H9 (cell line): ENCODE data around the gene DYDC1. TPM values are rescaled to one million over a fixed set of nuclear protein-coding genes. Genes with fewer than 3 reads are reported as not detected.
"Not testable (repeated sequence)": the region's sequence is repeated elsewhere in the genome, so short reads cannot be mapped to it uniquely, and the experiment has no call there.

Experiments used
- DNase-seq: peaks from one replicate; pipeline ENCODE4 v3.0.0-alpha.2; 2017
- H2AFZ ChIP-seq: one replicate; pipeline ENCODE4 v1.6.1; 2013; ENCODE audit warnings: mild to moderate bottlenecking, low read length, control low read depth, moderate library complexity
- H2AK5ac ChIP-seq: 2 replicates; pipeline ENCODE4 v1.6.1; 2013; ENCODE audit warnings: low read length, control low read depth, mixed read lengths; ENCODE audit not compliant: insufficient read length
- H2BK120ac ChIP-seq: one replicate; pipeline ENCODE4 v1.6.1; 2013; ENCODE audit warnings: low read depth, mild to moderate bottlenecking, low read length, control low read depth, inconsistent platforms; ENCODE audit not compliant: poor library complexity, severe bottlenecking
- H2BK12ac ChIP-seq: 2 replicates; pipeline ENCODE4 v1.6.1; 2013; ENCODE audit warnings: low read length, control low read depth, mixed read lengths, low read depth; ENCODE audit not compliant: insufficient read length
- H2BK15ac ChIP-seq: 2 replicates; pipeline ENCODE4 v1.6.1; 2013; ENCODE audit warnings: low read depth, low read length, control low read depth
- H2BK20ac ChIP-seq: one replicate; pipeline ENCODE4 v1.6.1; 2013; ENCODE audit warnings: low read depth, mild to moderate bottlenecking, low read length, control low read depth, inconsistent platforms; ENCODE audit not compliant: poor library complexity, severe bottlenecking
- H2BK5ac ChIP-seq: 2 replicates; pipeline ENCODE4 v1.6.1; 2013; ENCODE audit warnings: low read length, control low read depth, mixed read lengths; ENCODE audit not compliant: insufficient read length
- H3K14ac ChIP-seq: 2 replicates; pipeline ENCODE4 v1.6.1; 2013; ENCODE audit warnings: low read length, control low read depth; ENCODE audit not compliant: insufficient read depth
- H3K18ac ChIP-seq: 2 replicates; pipeline ENCODE4 v1.6.1; 2013; ENCODE audit warnings: low read depth, mild to moderate bottlenecking, mixed read lengths, low read length, control low read depth; ENCODE audit not compliant: insufficient read length
- H3K23ac ChIP-seq: 2 replicates; pipeline ENCODE4 v1.6.1; 2013; ENCODE audit warnings: low read length, control low read depth, mixed read lengths, low read depth; ENCODE audit not compliant: insufficient read length
- H3K23me2 ChIP-seq: 2 replicates; pipeline ENCODE4 v1.6.1; 2013; ENCODE audit warnings: low read depth, mild to moderate bottlenecking, mixed read lengths, low read length, control low read depth; ENCODE audit not compliant: insufficient read length, poor library complexity, severe bottlenecking
- H3K27ac ChIP-seq: 2 replicates; pipeline ENCODE4 v1.5.1; 2013; ENCODE audit warnings: low read length, control low read depth, mixed read lengths, low read depth; ENCODE audit not compliant: insufficient read length
- H3K27me3 ChIP-seq: 2 replicates; pipeline ENCODE4 v1.6.1; 2013; ENCODE audit warnings: low read length, control low read depth, inconsistent platforms; ENCODE audit not compliant: insufficient read depth
- H3K4ac ChIP-seq: 2 replicates; pipeline ENCODE4 v1.6.1; 2013; ENCODE audit warnings: low read depth, mild to moderate bottlenecking, control low read depth, inconsistent platforms, low read length, moderate library complexity
- H3K4me1 ChIP-seq: 2 replicates; pipeline ENCODE4 v1.6.1; 2013; ENCODE audit warnings: low read length, control low read depth, inconsistent platforms; ENCODE audit not compliant: insufficient read depth
- H3K4me2 ChIP-seq: 2 replicates; pipeline ENCODE4 v1.6.1; 2013; ENCODE audit warnings: low read length, control low read depth, mixed read lengths; ENCODE audit not compliant: insufficient read length, insufficient read depth
- H3K56ac ChIP-seq: 2 replicates; pipeline ENCODE4 v1.6.1; 2013; ENCODE audit warnings: low read depth, mild to moderate bottlenecking, mixed read lengths, low read length, control low read depth; ENCODE audit not compliant: insufficient read length
- H3K79me1 ChIP-seq: 2 replicates; pipeline ENCODE4 v1.6.1; 2013; ENCODE audit warnings: low read depth, mild to moderate bottlenecking, moderate library complexity, low read length, control low read depth, inconsistent platforms; ENCODE audit not compliant: insufficient read depth, poor library complexity, severe bottlenecking
- H3K79me2 ChIP-seq: 2 replicates; pipeline ENCODE4 v1.6.1; 2013; ENCODE audit warnings: low read length, control low read depth, inconsistent platforms; ENCODE audit not compliant: insufficient read depth
- H3K9ac ChIP-seq: 2 replicates; pipeline ENCODE4 v1.6.1; 2013; ENCODE audit warnings: low read length, control low read depth, mixed read lengths; ENCODE audit not compliant: insufficient read length; ENCODE audit errors: extremely low read depth
- H3K9me3 ChIP-seq: one replicate; pipeline ENCODE4 v1.6.1; 2013; ENCODE audit warnings: low read depth, low read length, inconsistent platforms; ENCODE audit not compliant: control insufficient read depth
- H3T11ph ChIP-seq: one replicate; pipeline ENCODE4 v1.6.1; 2013; ENCODE audit warnings: mild to moderate bottlenecking, low read length, control low read depth, inconsistent platforms
- H4K20me1 ChIP-seq: one replicate; pipeline ENCODE4 v1.6.1; 2013; ENCODE audit not compliant: control insufficient read depth, insufficient read length, insufficient read depth
- H4K5ac ChIP-seq: 2 replicates; pipeline ENCODE4 v1.6.1; 2013; ENCODE audit warnings: low read depth, mild to moderate bottlenecking, mixed read lengths, low read length, control low read depth; ENCODE audit not compliant: insufficient read length
- H4K8ac ChIP-seq: replicated peaks from 2 replicates; pipeline ENCODE4 v1.6.1; 2013; ENCODE audit warnings: low read length, control low read depth, mixed read lengths, low read depth; ENCODE audit not compliant: insufficient read length
- H4K91ac ChIP-seq: 2 replicates; pipeline ENCODE4 v1.6.1; 2013; ENCODE audit warnings: low read depth, mild to moderate bottlenecking, moderate library complexity, mixed read lengths, low read length, control low read depth; ENCODE audit not compliant: insufficient read length
- H3K27ac Mint-ChIP-seq, 3 experiments: 2 replicates in 2 of 3; 3 replicates in 1 of 3; pipeline ENCODE4 v1.8.0; 2020 to 2021; ENCODE audit warnings: mixed read lengths in 3 of 3, mild to moderate bottlenecking in 1 of 3, moderate library complexity in 1 of 3
- H3K27me3 Mint-ChIP-seq: 2 replicates; pipeline ENCODE4 v1.8.0; 2021; ENCODE audit warnings: low read depth, mild to moderate bottlenecking, moderate library complexity, mixed read lengths
- H3K36me3 Mint-ChIP-seq, 3 experiments: 2 replicates in 2 of 3; 3 replicates in 1 of 3; pipeline ENCODE4 v1.8.0; 2020 to 2021; ENCODE audit warnings: low read depth in 3 of 3, mixed read lengths in 3 of 3; ENCODE audit not compliant: insufficient read depth in 1 of 3
- H3K4me1 Mint-ChIP-seq, 2 experiments: 2 replicates each; pipeline ENCODE4 v1.8.0; 2020; ENCODE audit warnings: mixed read lengths in 2 of 2
- H3K4me3 Mint-ChIP-seq, 2 experiments: 2 replicates in 1 of 2; 3 replicates in 1 of 2; pipeline ENCODE4 v1.8.0; 2020 to 2021; ENCODE audit warnings: mild to moderate bottlenecking in 2 of 2, mixed read lengths in 2 of 2, moderate library complexity in 1 of 2
- H3K9me3 Mint-ChIP-seq, 2 experiments: 2 replicates in 1 of 2; 3 replicates in 1 of 2; pipeline ENCODE4 v1.8.0; 2020; ENCODE audit warnings: mild to moderate bottlenecking in 2 of 2, mixed read lengths in 2 of 2, moderate library complexity in 1 of 2
- WGBS: extraction: QIAGEN DNeasy Blood & Tissue Kit; methylation state at CpG from one replicate; pipeline ENCODE4 v1.1.7; 2013; ENCODE audit warnings: missing lambda C conversion rate, low lambda C conversion rate, mixed read lengths; ENCODE audit not compliant: insufficient read length; ENCODE audit errors: extremely low coverage; 5-methylcytosine and 5-hydroxymethylcytosine counted together
- total RNA-seq: library from RNA; stranded (reverse); gene quantifications from 2 replicates; pipeline ENCODE4 v1.2.1, GENCODE V29; 2021
- TF ChIP-seq, protein P1 (sequence below): fragments of 200-600 bp; sonication (generic); conservative IDR thresholded peaks from 3 replicates; pipeline ENCODE4 v1.8.0; 2021; ENCODE audit warnings: antibody characterized with exemption, mild to moderate bottlenecking

The DYDC1 gene
- total RNA-seq, 1 experiment from 2014 or later: not detected

DNA sequence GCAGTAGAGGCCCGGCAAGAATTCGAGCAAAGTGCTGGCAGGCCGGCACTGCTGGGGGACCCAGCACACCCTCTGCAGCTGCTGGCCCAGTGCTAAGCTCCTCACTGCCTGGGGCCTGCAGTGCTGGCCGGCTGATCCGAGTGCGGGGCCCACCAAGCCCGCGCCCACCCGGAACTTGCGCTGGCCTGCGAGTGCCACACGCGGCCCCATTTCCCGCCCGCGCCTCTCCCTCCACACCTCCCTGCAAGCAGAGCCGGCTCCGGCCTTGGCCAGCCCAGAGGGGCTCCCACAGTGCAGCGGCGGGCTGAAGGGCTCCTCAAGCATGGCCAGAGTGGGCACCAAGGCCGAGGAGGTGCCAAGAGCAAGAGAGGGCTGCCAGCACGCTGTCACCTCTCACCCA, 3.1 kb upstream of the DYDC1 start:
- Histone ChIP-seq H3K9ac (no peak overlapping the region), H2AFZ (no peak overlapping the region), H3K79me1 (no peaks in the 10 kb centered on the region), H3K4me1 (no peaks in the 10 kb centered on the region), H3K4me2 (no peak overlapping the region), H4K20me1 (no peaks in the 10 kb centered on the region), H4K5ac (no peak overlapping the region), H2BK12ac (no peak overlapping the region), H3K4ac (no peak overlapping the region), H3K79me2 (no peaks in the 10 kb centered on the region), H3K56ac (no peak overlapping the region), H2AK5ac (no peak overlapping the region), H2BK20ac (no peak overlapping the region), H3T11ph (no peak overlapping the region), H3K9me3 (no peaks in the 10 kb centered on the region), H2BK15ac (no peak overlapping the region), H4K91ac (no peak overlapping the region), H3K23ac (no peak overlapping the region), H2BK120ac (no peak overlapping the region), H3K14ac (no peak overlapping the region), H3K18ac (no peak overlapping the region), H4K8ac (no peak overlapping the region), H2BK5ac (no peak overlapping the region), H3K27ac (no peak overlapping the region), H3K27me3 (no peaks in the 10 kb centered on the region; the same call in 1 of the 2 replicates), H3K23me2 (peaks cover 5% of the 10 kb centered on the region)
- TF ChIP-seq, protein P1, sequence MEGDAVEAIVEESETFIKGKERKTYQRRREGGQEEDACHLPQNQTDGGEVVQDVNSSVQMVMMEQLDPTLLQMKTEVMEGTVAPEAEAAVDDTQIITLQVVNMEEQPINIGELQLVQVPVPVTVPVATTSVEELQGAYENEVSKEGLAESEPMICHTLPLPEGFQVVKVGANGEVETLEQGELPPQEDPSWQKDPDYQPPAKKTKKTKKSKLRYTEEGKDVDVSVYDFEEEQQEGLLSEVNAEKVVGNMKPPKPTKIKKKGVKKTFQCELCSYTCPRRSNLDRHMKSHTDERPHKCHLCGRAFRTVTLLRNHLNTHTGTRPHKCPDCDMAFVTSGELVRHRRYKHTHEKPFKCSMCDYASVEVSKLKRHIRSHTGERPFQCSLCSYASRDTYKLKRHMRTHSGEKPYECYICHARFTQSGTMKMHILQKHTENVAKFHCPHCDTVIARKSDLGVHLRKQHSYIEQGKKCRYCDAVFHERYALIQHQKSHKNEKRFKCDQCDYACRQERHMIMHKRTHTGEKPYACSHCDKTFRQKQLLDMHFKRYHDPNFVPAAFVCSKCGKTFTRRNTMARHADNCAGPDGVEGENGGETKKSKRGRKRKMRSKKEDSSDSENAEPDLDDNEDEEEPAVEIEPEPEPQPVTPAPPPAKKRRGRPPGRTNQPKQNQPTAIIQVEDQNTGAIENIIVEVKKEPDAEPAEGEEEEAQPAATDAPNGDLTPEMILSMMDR: no peak
- no CpG with 5 or more reads among the region's 22 CpGs for WGBS
- Mint-ChIP-seq H3K4me3 (no peak overlapping the region), H3K9me3 (no peaks in the 10 kb centered on the region; a peak in 2 of 5 replicates), H3K27me3 (peaks cover 34% of the 10 kb centered on the region), H3K36me3 (peaks cover 0 to 3% (median 0%) of the 10 kb centered on the region in 3 experiments; a peak in 3 of 7 replicates), H3K4me1 (peaks cover 6 to 12% of the 10 kb centered on the region in 2 experiments), H3K27ac (no peak overlapping the region)
- DNase-seq: no peak

DNA sequence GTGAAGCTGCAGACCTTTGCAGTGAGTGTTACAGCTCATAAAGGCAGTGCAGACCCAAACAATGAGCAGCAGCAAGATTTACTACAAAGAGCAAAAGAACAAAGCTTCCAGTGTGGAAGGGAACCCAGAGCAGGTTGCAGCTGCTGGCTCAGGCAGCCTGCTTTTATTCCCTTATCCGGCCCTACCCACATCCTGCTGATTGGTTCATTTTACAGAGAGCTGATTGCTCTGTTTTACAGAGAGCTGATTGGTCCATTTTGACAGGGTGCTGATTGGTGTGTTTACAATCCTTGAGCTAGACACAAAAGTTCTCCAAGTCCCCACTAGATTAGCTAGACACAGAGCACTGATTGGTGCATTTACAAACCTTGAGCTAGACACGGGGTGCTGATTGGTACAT, 2.4 kb upstream of the DYDC1 start:
- not testable (repeated sequence) for H2BK15ac ChIP-seq, H3K4me3 Mint-ChIP-seq, H3K9me3 ChIP-seq, H3K14ac ChIP-seq, H2BK20ac ChIP-seq, H3K4me2 ChIP-seq, H3K9ac ChIP-seq, H3K56ac ChIP-seq, H2AK5ac ChIP-seq, H3K79me1 ChIP-seq, H3K9me3 Mint-ChIP-seq, H2BK12ac ChIP-seq, H3K18ac ChIP-seq, H3K27ac ChIP-seq, H3K23me2 ChIP-seq, H3K27me3 ChIP-seq, H3K79me2 ChIP-seq, DNase-seq, H2BK5ac ChIP-seq, H3K4me1 ChIP-seq, H3K27ac Mint-ChIP-seq, H3K4ac ChIP-seq, H2BK120ac ChIP-seq, H3K23ac ChIP-seq, H4K91ac ChIP-seq, H3T11ph ChIP-seq, H3K36me3 Mint-ChIP-seq, H4K8ac ChIP-seq, H4K20me1 ChIP-seq, H4K5ac ChIP-seq, H2AFZ ChIP-seq
- Mint-ChIP-seq H3K27me3 (peaks cover 34% of the 10 kb centered on the region), H3K4me1 (peaks cover 8 to 14% of the 10 kb centered on the region in 2 experiments)
- WGBS: no CpG with 5 or more reads among the region's 2 CpGs
